Mesendoderm (in vitro differentiated cells): ENCODE results near the gene KRTAP10-7.

Source experiments
- DNase-seq: peaks from one replicate; pipeline ENCODE4 v3.0.0; 2013
- H2AK5ac ChIP-seq: 2 replicates; pipeline ENCODE4 v1.6.1; 2013; ENCODE audit warnings: low read length, inconsistent platforms
- H2BK120ac ChIP-seq: 2 replicates; pipeline ENCODE4 v1.6.1; 2013; ENCODE audit warnings: low read depth, mild to moderate bottlenecking, low read length, moderate library complexity, mixed read lengths
- H2BK15ac ChIP-seq: replicated peaks from 2 replicates; pipeline ENCODE4 v1.6.1; 2013; ENCODE audit warnings: low read depth, mild to moderate bottlenecking, moderate library complexity
- H2BK5ac ChIP-seq: 2 replicates; pipeline ENCODE4 v1.6.1; 2013; ENCODE audit warnings: low read length, inconsistent platforms
- H3K18ac ChIP-seq: 2 replicates; pipeline ENCODE4 v1.6.1; 2013; ENCODE audit warnings: mild to moderate bottlenecking, low read length, mixed read lengths
- H3K23ac ChIP-seq: one replicate; pipeline ENCODE4 v1.6.1; 2013; ENCODE audit warnings: low read length
- H3K27ac ChIP-seq: 2 replicates; pipeline ENCODE4 v1.5.1; 2013; ENCODE audit warnings: low read depth, mild to moderate bottlenecking, inconsistent platforms, low read length, moderate library complexity
- H3K27me3 ChIP-seq: 2 replicates; pipeline ENCODE4 v1.6.1; 2013; ENCODE audit warnings: low read length, control low read depth, mild to moderate bottlenecking, inconsistent platforms; ENCODE audit not compliant: insufficient read depth, poor library complexity
- H3K36me3 ChIP-seq: 2 replicates; pipeline ENCODE4 v1.6.1; 2013; ENCODE audit warnings: low read length, inconsistent platforms; ENCODE audit not compliant: control insufficient read depth, insufficient read depth
- H3K4ac ChIP-seq: one replicate; pipeline ENCODE4 v1.6.1; 2013; ENCODE audit warnings: low read depth, mild to moderate bottlenecking, low read length, moderate library complexity
- H3K4me1 ChIP-seq: 2 replicates; pipeline ENCODE4 v1.6.1; 2013; ENCODE audit warnings: low read depth, low read length, inconsistent platforms; ENCODE audit not compliant: control insufficient read depth
- H3K4me2 ChIP-seq: 2 replicates; pipeline ENCODE4 v1.6.1; 2013; ENCODE audit warnings: low read length
- H3K4me3 ChIP-seq: 2 replicates; pipeline ENCODE4 v1.5.1; 2013; ENCODE audit warnings: mild to moderate bottlenecking, low read length
- H3K56ac ChIP-seq: one replicate; pipeline ENCODE4 v1.6.1; 2013; ENCODE audit warnings: low read length
- H3K79me1 ChIP-seq: 2 replicates; pipeline ENCODE4 v1.6.1; 2013; ENCODE audit warnings: low read length, inconsistent platforms
- H3K79me2 ChIP-seq: 2 replicates; pipeline ENCODE4 v1.6.1; 2013; ENCODE audit warnings: mild to moderate bottlenecking, low read length; ENCODE audit not compliant: control insufficient read depth, insufficient read depth
- H3K9ac ChIP-seq: 2 replicates; pipeline ENCODE4 v1.6.1; 2013; ENCODE audit warnings: low read length, inconsistent platforms
- H4K5ac ChIP-seq: one replicate; pipeline ENCODE4 v1.6.1; 2013; ENCODE audit warnings: low read length
- H4K8ac ChIP-seq: one replicate; pipeline ENCODE4 v1.6.1; 2013; ENCODE audit warnings: low read depth, mild to moderate bottlenecking, control low read depth, low read length, moderate library complexity
- WGBS: extraction: QIAGEN DNeasy Blood & Tissue Kit; methylation state at CpG from one replicate; pipeline ENCODE4 v1.1.7; 2013; ENCODE audit warnings: low lambda C conversion rate, missing lambda C conversion rate; ENCODE audit not compliant: insufficient coverage; ENCODE audit errors: extremely low coverage; 5-methylcytosine and 5-hydroxymethylcytosine counted together

KRTAP10-7 gene

GRCh38 chr21:44613386-44614155 lies 13.2 kb downstream of the KRTAP10-7 start:
- Histone ChIP-seq H3K4ac (no peak overlapping the region), H4K5ac (no peak overlapping the region)
- DNase-seq, result no peak

GRCh38 chr21:44614161-44614631 lies 13.8 kb downstream of the KRTAP10-7 start:
- Histone ChIP-seq H2BK15ac (no peak overlapping the region), H3K4me2 (no peak overlapping the region), H3K27me3 (no peaks in the 10 kb centered on the region), H3K79me2 (no peaks in the 10 kb centered on the region), H2BK120ac (no peak overlapping the region), H3K4me1 (peaks cover 4% of the 10 kb centered on the region), H3K23ac (no peak overlapping the region), H4K5ac (no peak overlapping the region), H2AK5ac (no peak overlapping the region), H3K36me3 (no peaks in the 10 kb centered on the region), H3K27ac (no peak overlapping the region), H2BK5ac (no peak overlapping the region), H4K8ac (no peak overlapping the region), H3K18ac (no peak overlapping the region), H3K56ac (no peak overlapping the region), H3K4me3 (no peak overlapping the region), H3K4ac (no peak overlapping the region), H3K79me1 (no peaks in the 10 kb centered on the region), H3K9ac (no peak overlapping the region)
- no peak for DNase-seq
- no CpG with 5 or more reads among the region's 20 CpGs for WGBS

More at GRCh38 chr21:44613386-44614155, 13.2 kb downstream of the KRTAP10-7 start:
- Histone ChIP-seq H4K8ac (no peak overlapping the region), H3K4me1 (no peaks in the 10 kb centered on the region), H3K23ac (no peak overlapping the region), H3K79me2 (no peaks in the 10 kb centered on the region), H2AK5ac (no peak overlapping the region), H2BK5ac (no peak overlapping the region), H3K27ac (no peak overlapping the region), H3K27me3 (no peaks in the 10 kb centered on the region), H3K18ac (no peak overlapping the region), H3K36me3 (no peaks in the 10 kb centered on the region), H3K79me1 (no peaks in the 10 kb centered on the region), H2BK15ac (no peak overlapping the region), H3K9ac (no peak overlapping the region), H2BK120ac (no peak overlapping the region), H3K4me2 (no peak overlapping the region), H3K4me3 (no peak overlapping the region), H3K56ac (no peak overlapping the region)
- no CpG with 5 or more reads among the region's 26 CpGs for WGBS

GRCh38 chr21:44614961-44615391 lies 14.6 kb downstream of the KRTAP10-7 start:
- no peak overlapping the region for H3K23ac ChIP-seq
- H3K79me2 ChIP-seq, result no peaks in the 10 kb centered on the region
- H3K4ac ChIP-seq, result no peak overlapping the region
- WGBS, result no CpG with 5 or more reads among the region's 28 CpGs
- no peak overlapping the region for H3K4me3 ChIP-seq
- no peak overlapping the region for H4K8ac ChIP-seq
- no peak overlapping the region for H3K9ac ChIP-seq
- no peak overlapping the region for H3K27ac ChIP-seq
- no peak overlapping the region for H3K4me2 ChIP-seq
- no peak overlapping the region for H2BK15ac ChIP-seq
- no peaks in the 10 kb centered on the region for H3K27me3 ChIP-seq
- H4K5ac ChIP-seq, result no peak overlapping the region
- no peak overlapping the region for H2BK5ac ChIP-seq
- no peak overlapping the region for H3K56ac ChIP-seq
- H3K18ac ChIP-seq, result no peak overlapping the region
- H2BK120ac ChIP-seq, result no peak overlapping the region
- H3K36me3 ChIP-seq, result no peaks in the 10 kb centered on the region
- no peak overlapping the region for H2AK5ac ChIP-seq
- DNase-seq, result no peak
- H3K79me1 ChIP-seq, result no peaks in the 10 kb centered on the region
- peaks cover 4% of the 10 kb centered on the region for H3K4me1 ChIP-seq

- H3K27ac ChIP-seq, result no peak overlapping the region
- H3K36me3 ChIP-seq, result no peaks in the 10 kb centered on the region
- no peak overlapping the region for H3K56ac ChIP-seq
- no peak for DNase-seq
- peaks cover 4% of the 10 kb centered on the region for H3K4me1 ChIP-seq
- H4K5ac ChIP-seq, result no peak overlapping the region
- H3K9ac ChIP-seq, result no peak overlapping the region
- H3K18ac ChIP-seq, result no peak overlapping the region
- H2BK5ac ChIP-seq, result no peak overlapping the region
- no peak overlapping the region for H3K23ac ChIP-seq
- no peak overlapping the region for H2BK15ac ChIP-seq
- WGBS, result no CpG with 5 or more reads among the region's 8 CpGs
- H4K8ac ChIP-seq, result no peak overlapping the region
- no peak overlapping the region for H3K4ac ChIP-seq
- H3K4me3 ChIP-seq, result no peak overlapping the region
- no peak overlapping the region for H2BK120ac ChIP-seq
- H2AK5ac ChIP-seq, result no peak overlapping the region
- no peak overlapping the region for H3K4me2 ChIP-seq
- no peaks in the 10 kb centered on the region for H3K79me1 ChIP-seq
- no peaks in the 10 kb centered on the region for H3K79me2 ChIP-seq
- H3K27me3 ChIP-seq, result no peaks in the 10 kb centered on the region
Measured at GRCh38 chr21:44615466-44615865, 15.1 kb downstream of the KRTAP10-7 start.

- H3K4me1 ChIP-seq, result peaks cover 4% of the 10 kb centered on the region
- no peak overlapping the region for H4K8ac ChIP-seq
- H3K56ac ChIP-seq, result no peak overlapping the region
- no CpG with 5 or more reads among the region's 17 CpGs for WGBS
- H2BK15ac ChIP-seq, result no peak overlapping the region
- H3K36me3 ChIP-seq, result no peaks in the 10 kb centered on the region
- H2AK5ac ChIP-seq, result no peak overlapping the region
- H3K4me3 ChIP-seq, result no peak overlapping the region
- no peaks in the 10 kb centered on the region for H3K79me2 ChIP-seq
- H2BK120ac ChIP-seq, result no peak overlapping the region
- H3K23ac ChIP-seq, result no peak overlapping the region
- H2BK5ac ChIP-seq, result no peak overlapping the region
- H3K4me2 ChIP-seq, result no peak overlapping the region
- H3K18ac ChIP-seq, result no peak overlapping the region
- no peaks in the 10 kb centered on the region for H3K79me1 ChIP-seq
- H3K27ac ChIP-seq, result no peak overlapping the region
- no peak overlapping the region for H3K9ac ChIP-seq
- H3K4ac ChIP-seq, result no peak overlapping the region
- no peaks in the 10 kb centered on the region for H3K27me3 ChIP-seq
- DNase-seq, result no peak
- H4K5ac ChIP-seq, result no peak overlapping the region
Measured at GRCh38 chr21:44615911-44616590, 15.7 kb downstream of the KRTAP10-7 start.
